GM21529 (cell line): Measurements from ENCODE around the gene PRSS27.
A peak's percentile ranks its signal among the peaks of the same experiment; 100 is the strongest.
"Not testable (repeated sequence)": the region's sequence is repeated elsewhere in the genome, so short reads cannot be mapped to it uniquely, and the experiment has no call there.

Experiments used
- ATAC-seq: cut with Tn5 transposase; IDR thresholded peaks from one replicate; pipeline ENCODE4 v1.9.1; 2021; ENCODE audit not compliant: unreplicated experiment

The PRSS27 gene

DNA sequence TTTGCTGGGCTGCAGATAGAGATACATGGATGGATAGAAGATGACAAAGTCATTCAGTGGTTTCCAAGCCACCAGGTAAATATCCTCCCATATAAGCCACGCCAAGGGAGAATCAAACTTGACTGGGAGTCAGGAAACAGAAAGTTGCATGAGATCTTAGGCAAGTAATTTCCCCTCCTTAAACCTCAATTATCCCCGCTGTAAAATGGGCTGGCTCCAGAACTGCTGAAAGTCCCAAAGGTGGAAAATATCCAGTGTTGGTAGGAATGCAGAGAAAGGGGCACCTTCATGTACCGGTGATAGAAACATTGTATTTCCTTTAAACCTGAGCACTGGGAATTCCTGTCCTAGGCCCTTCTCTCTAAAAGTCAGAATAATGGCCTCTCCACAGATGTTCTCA, 43.1 kb downstream of the PRSS27 start:
- not testable (repeated sequence) for ATAC-seq

DNA sequence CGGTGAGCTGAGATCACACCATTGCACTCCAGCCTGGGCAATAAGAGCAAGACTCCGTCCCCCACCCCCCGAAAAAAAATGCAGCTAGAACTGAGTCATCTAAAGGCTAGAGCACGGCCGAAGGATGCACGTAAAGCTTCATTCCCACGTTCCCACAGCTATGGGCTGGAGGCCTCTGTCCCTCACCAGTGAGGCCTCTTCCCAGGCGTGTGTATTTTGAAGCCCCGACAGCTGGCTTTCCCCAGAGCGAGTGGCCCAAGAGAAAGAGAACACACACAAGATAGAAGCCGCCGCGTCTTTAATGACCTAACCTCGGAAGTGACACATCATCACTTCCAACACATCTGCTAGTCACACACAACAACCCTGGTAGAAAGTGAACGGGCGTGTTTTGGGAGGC, 44.3 kb downstream of the PRSS27 start:
- ATAC-seq, result no peak

DNA sequence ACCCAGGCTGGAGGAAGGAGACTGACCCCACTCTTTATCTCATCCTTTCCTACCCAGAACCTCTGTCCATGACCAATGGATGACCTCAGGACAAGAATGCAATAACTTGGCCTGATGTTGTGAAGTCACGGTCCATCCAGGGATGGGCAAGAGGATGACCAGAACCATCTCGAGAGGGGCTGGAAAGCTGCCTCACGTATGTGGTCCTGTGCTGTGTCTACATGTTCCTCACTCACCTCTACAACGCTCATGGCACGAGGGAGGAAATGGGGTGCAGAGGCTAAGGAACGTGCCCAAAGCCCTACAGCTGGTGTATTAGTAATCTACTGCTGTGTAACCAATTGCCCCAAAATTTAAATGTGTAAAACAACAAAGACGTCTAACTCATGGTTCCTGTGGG, 45.0 kb downstream of the PRSS27 start:
- ATAC-seq, result no peak

DNA sequence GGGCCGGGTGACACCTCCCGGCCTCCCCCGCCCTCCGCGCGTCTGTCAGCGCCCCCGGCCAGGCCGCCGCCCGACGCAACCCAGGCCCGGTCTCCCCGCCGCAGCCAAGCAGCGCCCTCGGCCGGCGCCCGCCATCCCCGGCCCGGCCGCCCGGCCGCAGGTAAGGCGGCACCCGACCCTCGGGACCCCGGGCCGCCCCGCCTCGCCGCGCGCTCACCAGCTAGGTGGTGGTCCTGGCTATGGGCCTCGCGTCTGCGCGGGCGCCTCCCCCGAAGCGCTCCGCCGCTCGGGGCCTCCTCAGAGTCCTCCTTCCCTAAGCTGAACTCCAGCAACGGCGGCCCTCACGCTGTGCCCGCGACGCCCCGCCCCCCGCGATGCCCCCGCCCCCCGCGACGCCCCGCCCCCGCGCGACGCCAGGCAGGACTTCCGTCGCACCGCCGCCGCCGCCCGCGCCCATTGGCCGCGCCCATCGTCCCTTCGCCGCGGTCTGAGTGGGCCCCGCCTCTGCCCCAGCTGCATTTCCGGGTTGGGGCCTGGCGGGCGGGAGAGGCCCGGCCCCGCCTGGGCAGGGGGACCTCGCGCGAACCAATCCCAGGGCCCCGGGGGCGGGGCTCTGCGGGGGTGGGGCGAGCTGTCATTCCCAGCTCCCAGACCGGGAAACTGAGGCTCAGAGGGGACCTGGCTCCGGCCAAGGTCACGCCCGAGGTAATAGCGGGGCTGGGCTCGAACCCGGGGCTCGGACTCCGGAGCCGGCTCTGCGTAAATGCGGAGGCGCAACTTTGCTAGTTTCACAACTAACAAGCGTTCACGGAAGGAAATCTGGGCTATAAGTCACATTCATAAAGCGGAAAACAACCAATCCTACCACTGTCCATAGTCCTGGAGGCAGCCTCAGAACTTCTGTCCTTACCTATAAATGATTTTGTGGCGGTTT, 46.7 kb downstream of the PRSS27 start:
- peak; percentile 83 for ATAC-seq

DNA sequence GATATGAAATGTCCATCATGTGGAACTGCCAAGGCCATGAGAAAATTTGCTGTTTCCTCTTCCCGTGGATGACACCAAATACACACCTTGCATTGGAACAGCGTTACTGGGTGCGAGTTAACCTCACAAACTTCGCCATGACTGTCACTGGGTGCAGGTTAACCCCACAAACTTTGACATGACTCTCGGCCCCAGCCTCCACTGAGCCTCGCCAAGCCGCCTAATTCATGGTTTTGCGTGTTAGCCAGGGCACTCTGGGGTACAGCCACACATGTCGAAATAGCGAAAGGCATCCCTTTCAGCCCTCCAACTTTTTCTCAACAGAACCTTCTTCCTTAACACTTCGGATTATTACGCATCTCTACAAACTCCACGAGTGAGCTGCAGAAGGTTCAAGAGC, 48.3 kb downstream of the PRSS27 start:
- ATAC-seq, result no peak

DNA sequence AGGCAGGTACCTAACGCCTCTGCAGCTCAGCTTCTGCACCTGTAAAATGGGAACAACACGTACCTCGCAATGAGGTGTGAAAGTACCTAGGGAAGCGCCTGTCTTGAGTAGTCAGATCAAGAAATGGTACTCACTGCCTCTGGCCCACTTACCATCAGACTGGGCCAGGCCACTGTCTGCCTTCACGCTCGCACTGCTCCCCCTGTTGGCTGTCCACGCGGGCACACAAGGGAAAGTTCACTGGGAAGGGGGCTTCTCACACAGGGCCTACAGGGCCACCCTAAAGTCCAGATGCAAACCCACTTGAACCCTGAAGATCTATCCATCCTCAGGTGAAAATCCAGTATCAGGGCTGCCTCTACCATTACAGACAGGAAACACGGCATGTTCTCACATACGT, 48.8 kb downstream of the PRSS27 start:
- not testable (repeated sequence) for ATAC-seq

DNA sequence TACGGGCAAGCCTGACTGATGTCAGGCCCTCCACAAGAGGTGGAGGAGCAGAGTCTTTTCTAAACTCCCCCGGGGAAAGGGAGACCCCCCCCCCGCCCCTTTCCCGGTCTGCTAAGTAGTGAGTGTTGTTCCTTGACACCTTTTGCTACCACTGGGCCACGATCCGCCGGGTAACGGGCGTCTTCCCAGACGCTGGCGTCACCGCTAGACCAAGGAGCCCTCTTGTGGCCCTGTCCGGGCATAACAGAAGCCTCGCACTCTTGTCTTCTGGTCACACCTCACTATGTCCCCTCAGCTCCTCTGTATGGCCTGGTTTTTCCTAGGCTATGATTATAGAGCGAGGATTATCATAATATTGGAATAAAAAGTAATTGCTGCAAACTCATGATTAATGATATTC, 50.0 kb downstream of the PRSS27 start:
- not testable (repeated sequence) for ATAC-seq

DNA sequence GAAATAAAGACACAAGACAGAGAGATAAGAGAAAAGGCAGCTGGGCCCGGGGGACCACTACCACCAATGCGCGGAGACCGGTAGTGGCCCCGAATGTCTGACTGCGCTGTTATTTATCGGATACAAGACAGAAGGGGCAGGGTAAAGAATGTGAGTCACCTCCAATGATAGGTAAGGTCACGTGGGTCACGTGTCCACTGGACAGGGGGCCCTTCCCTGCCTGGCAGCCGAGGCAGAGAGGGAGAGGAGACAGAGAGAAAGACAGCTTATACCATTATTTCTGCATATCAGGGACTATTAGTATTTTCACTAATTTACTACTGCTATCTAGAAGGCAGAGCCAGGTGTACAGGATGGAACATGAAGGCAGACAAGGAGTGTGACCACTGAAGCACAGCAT, 50.4 kb downstream of the PRSS27 start:
- not testable (repeated sequence) for ATAC-seq

DNA sequence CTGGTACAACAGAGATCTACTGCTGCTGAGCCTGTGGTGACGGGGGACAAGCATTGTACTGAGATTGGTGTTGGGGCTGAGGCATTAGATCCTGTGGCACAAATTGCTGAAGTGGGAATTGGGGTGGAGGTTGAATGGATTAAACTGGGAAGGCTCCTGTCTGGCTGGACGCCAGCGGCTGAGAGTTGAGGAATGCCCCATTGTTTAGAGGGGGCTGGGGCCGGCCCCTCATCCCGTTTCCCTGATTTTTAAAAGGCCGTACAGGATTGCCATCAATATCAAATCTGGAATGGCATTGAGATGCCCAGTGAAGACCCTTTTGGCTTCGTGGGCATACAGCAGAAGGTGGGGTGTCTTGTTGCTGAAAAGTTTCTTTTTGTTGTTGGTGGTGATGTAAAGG, 53.4 kb downstream of the PRSS27 start:
- not testable (repeated sequence) for ATAC-seq

DNA sequence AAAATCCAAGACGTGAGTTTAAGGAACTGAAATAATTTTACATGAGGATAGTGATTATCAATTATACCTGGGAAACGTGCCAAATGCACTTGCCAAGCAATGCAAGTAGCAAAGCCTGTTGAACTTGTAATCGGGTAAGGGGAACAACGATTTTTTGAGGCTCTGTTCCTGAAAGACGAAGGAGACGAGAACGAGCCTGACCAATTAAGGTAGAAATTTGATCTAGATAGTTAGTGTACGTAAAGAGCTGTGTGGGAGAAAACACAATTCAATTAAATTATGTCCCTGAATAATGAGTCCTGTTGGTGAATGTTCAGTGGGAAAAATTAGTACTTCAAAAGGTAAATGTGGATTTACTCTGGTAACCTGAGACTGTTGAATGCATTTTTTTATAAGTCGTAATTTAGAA, 55.4 kb downstream of the PRSS27 start:
- ATAC-seq, result no peak

DNA sequence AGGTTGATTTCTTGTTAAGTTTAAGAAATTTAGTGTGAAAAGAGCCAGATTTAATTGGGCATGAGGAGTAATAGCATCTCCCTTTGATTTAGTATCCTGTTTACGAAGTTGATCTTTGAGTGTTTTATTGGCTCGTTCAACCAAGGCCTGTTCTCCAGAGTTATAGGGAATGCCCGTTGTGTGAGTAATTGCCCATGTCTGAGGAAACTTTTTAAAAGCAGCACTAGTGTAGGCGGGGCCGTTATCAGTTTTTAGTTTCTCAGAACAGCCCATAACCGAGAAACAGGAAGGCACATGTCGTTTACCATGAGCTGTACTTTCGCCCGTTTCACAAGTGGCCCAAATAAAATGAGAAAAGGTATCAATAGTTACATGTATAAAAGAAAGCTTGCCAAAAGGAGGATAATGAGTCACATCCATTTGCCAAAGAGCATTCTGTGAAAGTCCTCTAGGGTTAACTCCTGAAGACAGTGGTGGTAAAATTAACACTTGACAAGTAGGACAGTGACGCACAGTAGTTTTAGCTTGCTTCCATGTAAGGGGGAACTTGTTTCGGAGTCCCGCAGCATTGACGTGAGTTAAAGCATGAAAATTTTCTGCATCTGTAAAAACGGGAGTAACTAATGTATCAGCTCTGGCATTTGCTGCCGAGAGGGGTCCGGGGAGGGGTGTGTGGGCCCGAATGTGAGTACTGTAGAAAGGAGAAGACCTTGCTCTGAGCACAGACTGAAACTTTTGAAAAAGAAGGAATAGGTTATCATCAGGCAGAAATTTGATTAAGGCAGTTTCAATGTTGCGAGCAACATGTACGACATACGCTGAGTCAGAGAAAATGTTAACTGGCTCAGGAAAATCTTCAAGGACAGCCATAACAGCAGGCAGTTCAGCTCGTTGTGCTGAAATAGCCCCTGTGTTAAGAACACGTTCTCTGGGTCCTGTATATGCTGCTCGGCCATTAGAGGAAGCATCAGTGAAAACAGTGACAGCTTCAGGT, 56.2 kb downstream of the PRSS27 start:
- no peak for ATAC-seq
